Transverse colon (tissue), 4 donors: ENCODE measurements around the gene CRTC1. TPM values are rescaled to one million over a fixed set of nuclear protein-coding genes. Genes with fewer than 3 reads are reported as not detected.

ENCODE experiments used
- DNase-seq: peaks from one replicate; pipeline ENCODE4 v3.0.0-alpha.2; 2019
- H3K27ac ChIP-seq, 4 donors: fragments of 200-600 bp; sonication (generic); 2 replicates each; pipeline ENCODE4 v1.5.1; 2016 to 2018; ENCODE audit warnings: inconsistent platforms in 4 of 4
- H3K27me3 ChIP-seq: fragments of 200-600 bp; sonication (generic); 2 replicates; pipeline ENCODE4 v1.5.1; 2017; ENCODE audit warnings: inconsistent platforms
- H3K36me3 ChIP-seq, 4 donors: fragments of 200-600 bp; sonication (generic); 2 replicates each; pipeline ENCODE4 v1.5.1; 2017 to 2019; ENCODE audit warnings: inconsistent platforms in 4 of 4
- H3K4me1 ChIP-seq, 4 donors: fragments of 200-600 bp; sonication (generic); 2 replicates each; pipeline ENCODE4 v1.5.1; 2017 to 2020; ENCODE audit warnings: inconsistent platforms in 4 of 4
- H3K4me3 ChIP-seq, 4 donors: fragments of 200-600 bp; sonication (generic); 1 replicate in 1 of 4; 2 replicates in 3 of 4; pipeline versions ENCODE4 v1.5.1 to v1.6.1; 2017 to 2019; ENCODE audit warnings: inconsistent platforms in 4 of 4
- H3K9me3 ChIP-seq, 2 donors: fragments of 200-600 bp; sonication (generic); 2 replicates each; pipeline ENCODE4 v1.5.1; 2017 to 2019; ENCODE audit warnings: inconsistent platforms in 2 of 2
- CTCF ChIP-seq, 5 experiments: fragments of 200-600 bp in 3 of 5; fragments of 450-650 bp in 2 of 5; sonication (generic) in 3 of 5; IDR thresholded peaks; 1 replicate in 2 of 5; 2 replicates in 3 of 5; pipeline ENCODE4 v1.5.1; 2016 to 2017; ENCODE audit warnings: antibody characterized with exemption in 5 of 5, inconsistent platforms in 3 of 5, mild to moderate bottlenecking in 2 of 5, moderate library complexity in 1 of 5
- EP300 ChIP-seq: sonication (generic); formaldehyde crosslinking; IDR thresholded peaks from one replicate; pipeline ENCODE4 v1.6.1; 2017; ENCODE audit warnings: antibody characterized with exemption, low read depth
- POLR2A ChIP-seq: fragments of 450-650 bp; IDR thresholded peaks from one replicate; pipeline ENCODE4 v1.6.1; 2016; ENCODE audit warnings: antibody characterized with exemption, mild to moderate bottlenecking, moderate library complexity
- POLR2AphosphoS5 ChIP-seq, 3 donors: sonication (generic); formaldehyde crosslinking; IDR thresholded peaks; one replicate each; pipeline ENCODE4 v1.6.1; 2016; ENCODE audit warnings: antibody characterized with exemption in 3 of 3
- WGBS, 2 donors: methylation state at CpG; one replicate each; pipeline ENCODE4 v1.1.5; 2018; ENCODE audit warnings: low coverage in 1 of 2; 5-methylcytosine and 5-hydroxymethylcytosine counted together
- in situ Hi-C, 4 donors: fragments of 200-750 bp; cut with MboI; loops; one replicate each; pipeline versions ENCODE4 v1.15.0 to v1.15.1; 2017; ENCODE audit warnings: low sequenced_read_pairs in 3 of 4, low pct_ligation_motif_present in 1 of 4, low pct_unique_long_range_greater_than_20kb in 1 of 4
- intact Hi-C: fragments of 100-400 bp; cut with DNase I; formaldehyde crosslinking; loops from one replicate; pipeline ENCODE4 v1.15.1; 2023; ENCODE audit warnings: low total_unique reads
- total RNA-seq, 4 donors: library from RNA; depleted of rRNA; stranded (reverse); fragments of >200 nt; gene quantifications; one replicate each; pipeline ENCODE4 v1.1.0, GENCODE V29; 2016

The CRTC1 gene
- total RNA-seq, 4 donors from 2014 or later = 6.2 to 17.6 (median 7.7) TPM

- TF ChIP-seq POLR2AphosphoS5 (IDR thresholded peaks at IDR 0.05) (no peak), POLR2A (no peak), EP300 (no peak), CTCF (IDR thresholded peaks at IDR 0.05) (no peak)
- intact Hi-C loops (no loop called here), in situ Hi-C loops (no loop called here)
- DNase-seq = no peak
- 91% methylated on average over 13 of the region's 13 CpGs; no CpG with 5 or more reads in 1 of the 2 donors for WGBS, 2 donors
- H3K9me3 ChIP-seq = no peaks in the 10 kb centered on the region
- no peak overlapping the region for H3K4me3 ChIP-seq
- peaks cover 0 to 33% (median 2%) of the 10 kb centered on the region in 4 donors for H3K4me1 ChIP-seq
- no peak overlapping the region for H3K27ac ChIP-seq
- no peaks in the 10 kb centered on the region for H3K27me3 ChIP-seq
- H3K36me3 ChIP-seq = no peaks in the 10 kb centered on the region
Measured at GRCh38 chr19:18655173-18655844, 28.2 kb upstream of the CRTC1 start.

GRCh38 chr19:18656337-18657086, 27.0 kb upstream of the CRTC1 start:
- 84 to 100% methylated on average over 1 to 19 of the region's 19 CpGs for WGBS, 2 donors
- Histone ChIP-seq H3K9me3 (no peaks in the 10 kb centered on the region), H3K36me3 (no peaks in the 10 kb centered on the region), H3K4me3 (no peak overlapping the region), H3K27ac (no peak overlapping the region), H3K27me3 (no peaks in the 10 kb centered on the region), H3K4me1 (peaks cover 0 to 23% (median 0%) of the 10 kb centered on the region in 4 donors)
- TF ChIP-seq CTCF (IDR thresholded peaks at IDR 0.05) (no peak), POLR2A (no peak), EP300 (no peak), POLR2AphosphoS5 (IDR thresholded peaks at IDR 0.05) (no peak)
- in situ Hi-C loops (no loop called here), intact Hi-C loops (no loop called here)
- DNase-seq = no peak

GRCh38 chr19:18657590-18658365, 25.7 kb upstream of the CRTC1 start:
- no peaks in the 10 kb centered on the region for H3K36me3 ChIP-seq
- H3K4me3 ChIP-seq = no peak overlapping the region
- WGBS, 2 donors = 59% methylated on average over 20 of the region's 20 CpGs; no CpG with 5 or more reads in 1 of the 2 donors
- H3K4me1 ChIP-seq = peaks cover 0 to 23% (median 0%) of the 10 kb centered on the region in 4 donors
- in situ Hi-C loops (no loop called here), intact Hi-C loops (no loop called here)
- no peak for DNase-seq
- H3K27me3 ChIP-seq = no peaks in the 10 kb centered on the region
- TF ChIP-seq EP300 (no peak), POLR2A (no peak), POLR2AphosphoS5 (IDR thresholded peaks at IDR 0.05) (no peak), CTCF (IDR thresholded peaks at IDR 0.05) (no peak)
- H3K27ac ChIP-seq = peak overlapping the region in 2 of 4 donors; percentile 17 to 69
- no peaks in the 10 kb centered on the region for H3K9me3 ChIP-seq

GRCh38 chr19:18658366-18658855, 25.1 kb upstream of the CRTC1 start:
- H3K27ac ChIP-seq = peak overlapping the region; percentile 17 to 72 (median 66)
- no peaks in the 10 kb centered on the region for H3K27me3 ChIP-seq
- no peaks in the 10 kb centered on the region for H3K36me3 ChIP-seq
- 91 to 100% methylated on average over 2 to 4 of the region's 4 CpGs for WGBS, 2 donors
- H3K4me3 ChIP-seq = no peak overlapping the region
- no peak for DNase-seq
- no peak for TF ChIP-seq CTCF (IDR thresholded peaks at IDR 0.05)
- TF ChIP-seq POLR2AphosphoS5 (IDR thresholded peaks at IDR 0.05) = no peak
- TF ChIP-seq POLR2A = no peak
- H3K4me1 ChIP-seq = peaks cover 0 to 23% (median 0%) of the 10 kb centered on the region in 4 donors
- in situ Hi-C loops (no loop called here), intact Hi-C loops (no loop called here)
- H3K9me3 ChIP-seq = no peaks in the 10 kb centered on the region
